Gastrocnemius medialis (tissue), 4 donors: ENCODE results near the gene DCLK2.

Experiments
- POLR2A ChIP-seq, 2 donors: fragments of 450-650 bp; IDR thresholded peaks; one replicate each; pipeline ENCODE4 v1.6.1; 2017; ENCODE audit warnings: antibody characterized with exemption in 2 of 2, mild to moderate bottlenecking in 2 of 2, moderate library complexity in 2 of 2
- TF ChIP-seq, protein P1 (sequence below), 5 experiments: fragments of 450-650 bp in 3 of 5; fragments of 200-600 bp in 2 of 5; sonication (generic) in 2 of 5; IDR thresholded peaks in 4 of 5; conservative IDR thresholded peaks in 1 of 5; 1 replicate in 4 of 5; 2 replicates in 1 of 5; pipeline ENCODE4 v1.5.1; 2016 to 2019; ENCODE audit warnings: antibody characterized with exemption in 5 of 5, mild to moderate bottlenecking in 3 of 5, moderate library complexity in 3 of 5

DNA sequence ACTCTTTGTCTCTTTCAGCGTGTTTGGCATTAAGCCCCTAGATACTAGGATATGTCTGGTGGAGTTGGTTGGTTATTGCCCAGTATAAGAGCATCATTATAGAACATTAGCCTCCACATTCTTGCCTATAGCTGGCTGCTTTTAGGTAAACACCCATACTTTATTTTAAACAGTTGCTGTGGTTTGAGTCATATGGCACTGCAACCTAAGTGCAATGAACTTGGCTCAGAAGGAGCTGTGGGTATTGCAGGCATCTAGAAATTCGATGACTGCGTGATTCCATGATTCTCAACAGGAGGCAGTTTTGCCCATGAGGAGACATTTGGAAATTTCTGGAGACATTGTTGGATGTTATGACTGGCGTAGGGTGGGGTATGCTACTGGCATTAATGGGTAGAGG lies 49.5 kb downstream of the DCLK2 start:
- TF ChIP-seq, protein P1, sequence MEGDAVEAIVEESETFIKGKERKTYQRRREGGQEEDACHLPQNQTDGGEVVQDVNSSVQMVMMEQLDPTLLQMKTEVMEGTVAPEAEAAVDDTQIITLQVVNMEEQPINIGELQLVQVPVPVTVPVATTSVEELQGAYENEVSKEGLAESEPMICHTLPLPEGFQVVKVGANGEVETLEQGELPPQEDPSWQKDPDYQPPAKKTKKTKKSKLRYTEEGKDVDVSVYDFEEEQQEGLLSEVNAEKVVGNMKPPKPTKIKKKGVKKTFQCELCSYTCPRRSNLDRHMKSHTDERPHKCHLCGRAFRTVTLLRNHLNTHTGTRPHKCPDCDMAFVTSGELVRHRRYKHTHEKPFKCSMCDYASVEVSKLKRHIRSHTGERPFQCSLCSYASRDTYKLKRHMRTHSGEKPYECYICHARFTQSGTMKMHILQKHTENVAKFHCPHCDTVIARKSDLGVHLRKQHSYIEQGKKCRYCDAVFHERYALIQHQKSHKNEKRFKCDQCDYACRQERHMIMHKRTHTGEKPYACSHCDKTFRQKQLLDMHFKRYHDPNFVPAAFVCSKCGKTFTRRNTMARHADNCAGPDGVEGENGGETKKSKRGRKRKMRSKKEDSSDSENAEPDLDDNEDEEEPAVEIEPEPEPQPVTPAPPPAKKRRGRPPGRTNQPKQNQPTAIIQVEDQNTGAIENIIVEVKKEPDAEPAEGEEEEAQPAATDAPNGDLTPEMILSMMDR (IDR thresholded peaks at IDR 0.05 in 4 of 5, conservative IDR thresholded peaks at IDR 0.05 in 1 of 5) = no peak
- no peak for TF ChIP-seq POLR2A (IDR thresholded peaks at IDR 0.05)
